Astrocyte (in vitro differentiated cells and primary cell): Measurements from ENCODE around the gene SPAG8. TPM values are rescaled to one million over a fixed set of nuclear protein-coding genes. Genes with fewer than 3 reads are reported as not detected.
A peak's percentile ranks its signal among the peaks of the same experiment; 100 is the strongest.

Experiments
- DNase-seq: peaks from one replicate; pipeline ENCODE4 v3.0.0-alpha.2; 2010; ENCODE audit warnings: low read depth
- FAIRE-seq: peaks from 2 replicates; lab custom pipeline; 2011; peaks lifted over from hg19 to GRCh38; lab: Jason Lieb, UNC
- H2AFZ ChIP-seq: 2 replicates; pipeline ENCODE4 v1.6.0; 2012; ENCODE audit warnings: low read depth, low read length, inconsistent platforms
- H3K27ac ChIP-seq: 2 replicates; pipeline ENCODE4 v1.5.1; 2011; ENCODE audit warnings: low read depth, low read length, inconsistent platforms
- H3K27me3 ChIP-seq: 2 replicates; pipeline ENCODE4 v1.6.0; 2011; ENCODE audit warnings: low read length, inconsistent platforms; ENCODE audit not compliant: insufficient read depth
- H3K36me3 ChIP-seq: 2 replicates; pipeline ENCODE4 v1.5.1; 2011; ENCODE audit warnings: low read length, inconsistent platforms; ENCODE audit not compliant: insufficient read depth
- H3K4me1 ChIP-seq: 2 replicates; pipeline ENCODE4 v1.5.1; 2011; ENCODE audit warnings: low read length, inconsistent platforms; ENCODE audit not compliant: insufficient read depth
- H3K4me2 ChIP-seq: 2 replicates; pipeline ENCODE4 v1.6.0; 2012; ENCODE audit warnings: low read length, inconsistent platforms
- H3K4me3 ChIP-seq: 2 replicates; pipeline ENCODE4 v1.5.1; 2011; ENCODE audit warnings: low read depth, mild to moderate bottlenecking, low read length, inconsistent platforms; ENCODE audit not compliant: insufficient read depth
- H3K79me2 ChIP-seq: 2 replicates; pipeline ENCODE4 v1.6.0; 2012; ENCODE audit warnings: mild to moderate bottlenecking, low read length, inconsistent platforms; ENCODE audit not compliant: insufficient read depth
- H3K9ac ChIP-seq: 2 replicates; pipeline ENCODE4 v1.6.0; 2012; ENCODE audit warnings: mild to moderate bottlenecking, low read length, inconsistent platforms
- H3K9me3 ChIP-seq: 2 replicates; pipeline ENCODE4 v1.5.1; 2012; ENCODE audit warnings: low read depth, mild to moderate bottlenecking, low read length, inconsistent platforms; ENCODE audit not compliant: insufficient read depth
- H4K20me1 ChIP-seq: 2 replicates; pipeline ENCODE4 v1.6.0; 2012; ENCODE audit warnings: low read length, inconsistent platforms; ENCODE audit not compliant: insufficient read depth
- H3K27ac Mint-ChIP-seq: one replicate; pipeline ENCODE4 v1.8.0; 2021; ENCODE audit warnings: mild to moderate bottlenecking, mixed read lengths; ENCODE audit not compliant: unreplicated experiment
- H3K27me3 Mint-ChIP-seq: one replicate; pipeline ENCODE4 v1.8.0; 2021; ENCODE audit warnings: low read depth, mixed read lengths; ENCODE audit not compliant: unreplicated experiment
- H3K36me3 Mint-ChIP-seq: one replicate; pipeline ENCODE4 v1.8.0; 2021; ENCODE audit warnings: low read depth, mixed read lengths; ENCODE audit not compliant: unreplicated experiment
- H3K4me1 Mint-ChIP-seq: one replicate; pipeline ENCODE4 v1.8.0; 2021; ENCODE audit warnings: low read depth, mixed read lengths; ENCODE audit not compliant: unreplicated experiment
- H3K4me3 Mint-ChIP-seq: one replicate; pipeline ENCODE4 v1.8.0; 2021; ENCODE audit warnings: mild to moderate bottlenecking, moderate library complexity, mixed read lengths; ENCODE audit not compliant: unreplicated experiment
- H3K9me3 Mint-ChIP-seq: one replicate; pipeline ENCODE4 v1.8.0; 2021; ENCODE audit warnings: mild to moderate bottlenecking, mixed read lengths; ENCODE audit not compliant: unreplicated experiment
- EZH2 ChIP-seq: IDR thresholded peaks from 2 replicates; pipeline ENCODE4 v1.6.1; 2012; ENCODE audit warnings: mild to moderate bottlenecking, low read length, inconsistent platforms; ENCODE audit not compliant: insufficient read depth
- total RNA-seq: library from RNA; stranded (reverse); gene quantifications from 2 replicates; pipeline ENCODE4 v1.2.1, GENCODE V29; 2021
- TF ChIP-seq, protein P1 (sequence below): IDR thresholded peaks from 2 replicates; pipeline ENCODE4 v1.5.1; 2011; ENCODE audit warnings: low read depth, mild to moderate bottlenecking, inconsistent platforms, low read length, moderate library complexity; ENCODE audit not compliant: insufficient read depth

SPAG8 gene
- total RNA-seq, 1 donor from 2014 or later: 0.52 TPM

DNA sequence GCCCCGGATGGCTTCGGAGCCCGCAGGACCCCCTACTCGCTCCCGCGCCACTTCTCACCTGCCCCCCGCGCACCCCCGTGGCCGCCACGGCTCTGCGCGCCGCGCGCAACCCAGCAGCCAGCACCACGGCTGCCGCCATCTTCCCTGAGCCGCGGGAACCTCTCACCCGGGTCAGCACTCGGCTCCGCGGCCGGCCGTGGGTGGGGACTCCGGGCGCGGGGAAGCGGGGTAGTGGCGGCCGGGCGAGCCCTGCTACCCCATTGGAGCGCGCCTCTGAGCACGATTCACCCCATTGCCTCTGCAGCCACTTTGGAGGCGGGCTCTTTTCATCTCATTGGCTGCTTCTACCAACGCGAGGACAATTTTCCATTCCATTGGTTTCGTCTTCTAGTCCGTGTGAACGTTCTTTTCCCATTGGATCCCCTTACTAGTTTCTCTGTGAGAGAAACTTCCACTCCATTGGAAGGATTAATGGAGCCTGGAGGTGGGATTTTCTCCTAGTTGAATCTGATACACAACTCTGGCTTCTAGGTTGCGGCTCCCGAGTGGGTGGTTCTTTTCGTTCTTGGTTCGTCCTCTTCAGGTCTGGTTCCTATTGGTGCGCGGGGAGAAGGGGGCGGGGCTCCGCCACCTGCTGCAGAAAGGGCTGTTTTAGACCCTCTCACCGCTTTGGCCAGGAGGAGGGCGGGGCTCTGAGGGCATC lies 2.9 kb upstream of the SPAG8 start, which contains the start of gene HINT2:
HINT2 (minus strand) TSS at position 202 of the 703 bp plus-strand sequence; CDS start at position 139, 63 bp downstream.
- no peaks in the 10 kb centered on the region for H4K20me1 ChIP-seq
- H3K9me3 ChIP-seq: no peaks in the 10 kb centered on the region
- TF ChIP-seq, protein P1, sequence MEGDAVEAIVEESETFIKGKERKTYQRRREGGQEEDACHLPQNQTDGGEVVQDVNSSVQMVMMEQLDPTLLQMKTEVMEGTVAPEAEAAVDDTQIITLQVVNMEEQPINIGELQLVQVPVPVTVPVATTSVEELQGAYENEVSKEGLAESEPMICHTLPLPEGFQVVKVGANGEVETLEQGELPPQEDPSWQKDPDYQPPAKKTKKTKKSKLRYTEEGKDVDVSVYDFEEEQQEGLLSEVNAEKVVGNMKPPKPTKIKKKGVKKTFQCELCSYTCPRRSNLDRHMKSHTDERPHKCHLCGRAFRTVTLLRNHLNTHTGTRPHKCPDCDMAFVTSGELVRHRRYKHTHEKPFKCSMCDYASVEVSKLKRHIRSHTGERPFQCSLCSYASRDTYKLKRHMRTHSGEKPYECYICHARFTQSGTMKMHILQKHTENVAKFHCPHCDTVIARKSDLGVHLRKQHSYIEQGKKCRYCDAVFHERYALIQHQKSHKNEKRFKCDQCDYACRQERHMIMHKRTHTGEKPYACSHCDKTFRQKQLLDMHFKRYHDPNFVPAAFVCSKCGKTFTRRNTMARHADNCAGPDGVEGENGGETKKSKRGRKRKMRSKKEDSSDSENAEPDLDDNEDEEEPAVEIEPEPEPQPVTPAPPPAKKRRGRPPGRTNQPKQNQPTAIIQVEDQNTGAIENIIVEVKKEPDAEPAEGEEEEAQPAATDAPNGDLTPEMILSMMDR: no peak
- TF ChIP-seq EZH2: no peak
- peak within 1 kb of the TSS; percentile 88 for H3K9ac ChIP-seq
- peak within 1 kb of the TSS; percentile 62 for H3K27ac ChIP-seq
- Mint-ChIP-seq H3K27me3 (peaks cover 8% of the 10 kb centered on the region), H3K27ac (peak within 1 kb of the TSS; percentile 22), H3K9me3 (no peaks in the 10 kb centered on the region), H3K4me3 (peak within 1 kb of the TSS; percentile 88), H3K4me1 (peaks cover 11% of the 10 kb centered on the region), H3K36me3 (peaks cover 8% of the 10 kb centered on the region)
- H2AFZ ChIP-seq: peak within 1 kb of the TSS; percentile 88
- H3K4me2 ChIP-seq: peak within 1 kb of the TSS; percentile 95
- FAIRE-seq (peak; percentile 76), DNase-seq (peak; percentile 99)
- peaks cover 4% of the 10 kb centered on the region for H3K79me2 ChIP-seq
- H3K4me1 ChIP-seq: peaks cover 17% of the 10 kb centered on the region
- no peaks in the 10 kb centered on the region for H3K36me3 ChIP-seq
- peak within 1 kb of the TSS; percentile 84 for H3K4me3 ChIP-seq
- H3K27me3 ChIP-seq: no peaks in the 10 kb centered on the region

DNA sequence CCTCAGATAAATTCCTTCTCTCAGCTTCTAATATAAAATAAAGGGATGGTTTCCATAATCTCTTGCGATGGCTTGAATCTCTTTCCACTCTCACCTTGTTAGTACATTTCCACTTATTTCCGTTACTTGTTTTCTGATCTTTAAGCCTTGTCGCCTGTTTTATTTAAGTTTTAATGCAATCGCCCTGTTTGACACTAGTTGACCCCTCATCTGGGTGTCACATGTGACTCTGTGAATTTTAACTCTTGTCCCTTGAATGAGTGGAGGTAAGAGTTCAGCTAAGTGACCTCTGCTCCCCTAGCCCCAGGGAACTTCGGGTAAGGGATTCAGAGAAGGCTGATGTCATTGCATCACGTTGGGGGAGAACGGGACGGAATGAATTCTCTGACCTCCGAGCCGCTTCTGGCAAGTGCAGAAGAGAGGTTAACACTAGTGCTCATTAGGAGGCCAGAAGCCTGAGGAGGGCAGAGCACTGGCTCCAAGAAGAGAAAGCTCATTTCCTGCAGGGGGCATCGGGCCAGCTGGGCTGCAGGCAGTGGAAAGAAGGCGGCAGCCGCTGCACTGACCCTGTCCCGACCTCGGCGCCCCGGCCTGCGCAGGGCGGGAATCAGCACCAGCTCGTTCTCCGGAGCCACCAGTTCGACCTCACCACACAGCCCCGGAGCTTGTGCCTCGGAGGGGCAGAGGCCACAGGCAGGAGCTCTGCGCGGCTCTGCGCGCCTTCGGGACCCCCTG lies 2.2 kb upstream of the SPAG8 start:
- Histone ChIP-seq H3K79me2 (peaks cover 4% of the 10 kb centered on the region), H2AFZ (peak overlapping the region; percentile 88), H3K9me3 (no peaks in the 10 kb centered on the region), H3K36me3 (no peaks in the 10 kb centered on the region), H3K4me3 (peak overlapping the region; percentile 84), H3K4me2 (peak overlapping the region; percentile 95), H3K4me1 (peaks cover 15% of the 10 kb centered on the region), H3K27me3 (no peaks in the 10 kb centered on the region), H3K9ac (peak overlapping the region; percentile 88), H4K20me1 (no peaks in the 10 kb centered on the region), H3K27ac (peak overlapping the region; percentile 62)
- DNase-seq (peak; percentile 20), FAIRE-seq (no peak)
- Mint-ChIP-seq H3K27me3 (peaks cover 7% of the 10 kb centered on the region), H3K9me3 (no peaks in the 10 kb centered on the region), H3K4me1 (peaks cover 11% of the 10 kb centered on the region), H3K4me3 (peak overlapping the region; percentile 88), H3K27ac (peak overlapping the region; percentile 22), H3K36me3 (peaks cover 8% of the 10 kb centered on the region)
- TF ChIP-seq, protein P1: peak; percentile 11
- no peak for TF ChIP-seq EZH2
